WTC11 (cell line): ENCODE data around the gene SGTA. TPM values are rescaled to one million over a fixed set of nuclear protein-coding genes. Genes with fewer than 3 reads are reported as not detected.

Experiments
- ATAC-seq: fragments of 200-7000 bp; cut with Tn5 transposase; 2 replicates; pipeline ENCODE4 v1.10.0; 2021; ENCODE audit warnings: mild to moderate bottlenecking, moderate library complexity
- CTCF ChIA-PET: fragments of 300-600 bp; sonication (Branson Sonifier 250); formaldehyde crosslinking; loops from one replicate; lab custom pipeline; 2021; ENCODE audit warnings: antibody characterized with exemption; lab: Charles Lee
- POLR2A ChIA-PET: fragments of 350-600 bp; sonication (Branson Sonifier 250); formaldehyde crosslinking; loops from one replicate; lab custom pipeline; 2021; ENCODE audit warnings: antibody characterized with exemption; lab: Charles Lee
- DNase-seq: peaks from one replicate; pipeline ENCODE4 v3.0.0; 2021; ENCODE audit warnings: low spot score
- H3K27ac Mint-ChIP-seq: 2 replicates; pipeline ENCODE4 v1.8.0; 2021; ENCODE audit warnings: mixed read lengths
- H3K27me3 Mint-ChIP-seq: 2 replicates; pipeline ENCODE4 v1.8.0; 2021; ENCODE audit warnings: low read depth, mild to moderate bottlenecking, moderate library complexity, mixed read lengths
- H3K36me3 Mint-ChIP-seq: 2 replicates; pipeline ENCODE4 v1.8.0; 2021; ENCODE audit warnings: mixed read lengths
- H3K4me1 Mint-ChIP-seq: 2 replicates; pipeline ENCODE4 v1.8.0; 2022; ENCODE audit warnings: mixed read lengths
- H3K4me3 Mint-ChIP-seq: 2 replicates; pipeline ENCODE4 v1.8.0; 2021; ENCODE audit warnings: mild to moderate bottlenecking, moderate library complexity, mixed read lengths
- H3K9me3 Mint-ChIP-seq: 2 replicates; pipeline ENCODE4 v1.8.0; 2021; ENCODE audit warnings: mixed read lengths
- ATF2 ChIP-seq: sonication (generic); formaldehyde crosslinking; IDR thresholded peaks from 2 replicates; pipeline ENCODE4 v1.8.1; 2022; ENCODE audit warnings: low read depth, missing genetic modification reagents, borderline replicate concordance
- CREB1 ChIP-seq: sonication (generic); formaldehyde crosslinking; IDR thresholded peaks from 2 replicates; pipeline ENCODE4 v1.8.0; 2023; ENCODE audit warnings: mild to moderate bottlenecking, missing genetic modification reagents
- ERG ChIP-seq: fragments of 250-450 bp; sonication (Bioruptor Pico); IDR thresholded peaks from 2 replicates; pipeline ENCODE4 v1.8.0; 2021; ENCODE audit warnings: mild to moderate bottlenecking
- JAZF1 ChIP-seq: fragments of 250-450 bp; sonication (Bioruptor Pico); IDR thresholded peaks from 2 replicates; pipeline ENCODE4 v1.9.0; 2021; ENCODE audit warnings: moderate library complexity, mild to moderate bottlenecking, inconsistent platforms
- MAX ChIP-seq: sonication (generic); formaldehyde crosslinking; IDR thresholded peaks from 2 replicates; pipeline ENCODE4 v1.8.0; 2022; ENCODE audit warnings: mild to moderate bottlenecking, missing genetic modification reagents
- MXD4 ChIP-seq: fragments of 250-450 bp; sonication (Bioruptor Pico); IDR thresholded peaks from 2 replicates; pipeline ENCODE4 v1.8.0; 2021; ENCODE audit warnings: mild to moderate bottlenecking, moderate library complexity, borderline replicate concordance
- NFE2L1 ChIP-seq: sonication (generic); formaldehyde crosslinking; IDR thresholded peaks from 2 replicates; pipeline ENCODE4 v1.8.1; 2023; ENCODE audit warnings: missing genetic modification reagents
- NFYB ChIP-seq: sonication (generic); formaldehyde crosslinking; conservative IDR thresholded peaks from 2 replicates; pipeline ENCODE4 v1.8.0; 2022; ENCODE audit warnings: low read depth, missing genetic modification reagents
- NR1H2 ChIP-seq: sonication (generic); formaldehyde crosslinking; IDR thresholded peaks from 2 replicates; pipeline ENCODE4 v1.9.0; 2021; ENCODE audit warnings: mild to moderate bottlenecking, moderate library complexity, missing genetic modification reagents
- OVOL2 ChIP-seq: fragments of 250-450 bp; sonication (Bioruptor Pico); IDR thresholded peaks from 2 replicates; pipeline ENCODE4 v1.9.0; 2021; ENCODE audit warnings: mild to moderate bottlenecking, borderline replicate concordance
- RELA ChIP-seq: sonication (generic); formaldehyde crosslinking; IDR thresholded peaks from 2 replicates; pipeline ENCODE4 v1.8.1; 2022; ENCODE audit warnings: missing genetic modification reagents, mild to moderate bottlenecking, borderline replicate concordance
- ZNF671 ChIP-seq: fragments of 250-450 bp; sonication (Bioruptor Pico); IDR thresholded peaks from 2 replicates; pipeline ENCODE4 v1.8.0; 2021; ENCODE audit warnings: mild to moderate bottlenecking
- total RNA-seq: library from RNA; stranded (reverse); gene quantifications from 3 replicates; pipeline ENCODE4 v1.2.3, GENCODE V29; 2021
- TF ChIP-seq, protein P1 (sequence below): sonication (generic); formaldehyde crosslinking; IDR thresholded peaks from 2 replicates; pipeline ENCODE4 v1.8.0; 2022; ENCODE audit warnings: mild to moderate bottlenecking, missing genetic modification reagents
- TF ChIP-seq, protein P2 (sequence below): sonication (generic); formaldehyde crosslinking; IDR thresholded peaks from 2 replicates; pipeline ENCODE4 v1.8.0; 2023; ENCODE audit warnings: missing genetic modification reagents
- TF ChIP-seq, protein P3 (sequence below): fragments of 250-450 bp; sonication (Bioruptor Pico); IDR thresholded peaks from 2 replicates; pipeline ENCODE4 v1.9.0; 2021; ENCODE audit warnings: mild to moderate bottlenecking
- TF ChIP-seq, protein P4 (sequence below): sonication (generic); formaldehyde crosslinking; IDR thresholded peaks from 2 replicates; pipeline ENCODE4 v1.8.1; 2023; ENCODE audit warnings: mild to moderate bottlenecking, moderate library complexity, missing genetic modification reagents

SGTA gene
- total RNA-seq, 1 experiment from 2014 or later = 91.2 TPM

- ChIA-PET POLR2A (no interaction called here), CTCF (no interaction called here)
- Mint-ChIP-seq H3K36me3 (peaks cover 12% of the 10 kb centered on the region), H3K4me3 (no peak overlapping the region), H3K27me3 (peaks cover 2% of the 10 kb centered on the region), H3K4me1 (peaks cover 8% of the 10 kb centered on the region), H3K9me3 (peaks cover 12% of the 10 kb centered on the region), H3K27ac (no peak overlapping the region)
- DNase-seq = no peak
- ATAC-seq = no peak
- TF ChIP-seq, protein P1, sequence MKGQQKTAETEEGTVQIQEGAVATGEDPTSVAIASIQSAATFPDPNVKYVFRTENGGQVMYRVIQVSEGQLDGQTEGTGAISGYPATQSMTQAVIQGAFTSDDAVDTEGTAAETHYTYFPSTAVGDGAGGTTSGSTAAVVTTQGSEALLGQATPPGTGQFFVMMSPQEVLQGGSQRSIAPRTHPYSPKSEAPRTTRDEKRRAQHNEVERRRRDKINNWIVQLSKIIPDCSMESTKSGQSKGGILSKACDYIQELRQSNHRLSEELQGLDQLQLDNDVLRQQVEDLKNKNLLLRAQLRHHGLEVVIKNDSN (CRISPR knock-in tag) = no peak
- TF ChIP-seq, protein P2, sequence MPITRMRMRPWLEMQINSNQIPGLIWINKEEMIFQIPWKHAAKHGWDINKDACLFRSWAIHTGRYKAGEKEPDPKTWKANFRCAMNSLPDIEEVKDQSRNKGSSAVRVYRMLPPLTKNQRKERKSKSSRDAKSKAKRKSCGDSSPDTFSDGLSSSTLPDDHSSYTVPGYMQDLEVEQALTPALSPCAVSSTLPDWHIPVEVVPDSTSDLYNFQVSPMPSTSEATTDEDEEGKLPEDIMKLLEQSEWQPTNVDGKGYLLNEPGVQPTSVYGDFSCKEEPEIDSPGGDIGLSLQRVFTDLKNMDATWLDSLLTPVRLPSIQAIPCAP (CRISPR knock-in tag) = no peak
- TF ChIP-seq CREB1 (no peak), OVOL2 (CRISPR knock-in tag) (no peak), ATF2 (CRISPR knock-in tag) (no peak), MAX (CRISPR knock-in tag) (no peak), NFE2L1 (no peak), RELA (CRISPR knock-in tag) (no peak), ZNF671 (no peak), ERG (CRISPR knock-in tag) (no peak), MXD4 (CRISPR knock-in tag) (no peak), JAZF1 (CRISPR knock-in tag) (no peak), NR1H2 (CRISPR knock-in tag) (no peak), NFYB (CRISPR knock-in tag) (no peak)
- TF ChIP-seq, protein P3, sequence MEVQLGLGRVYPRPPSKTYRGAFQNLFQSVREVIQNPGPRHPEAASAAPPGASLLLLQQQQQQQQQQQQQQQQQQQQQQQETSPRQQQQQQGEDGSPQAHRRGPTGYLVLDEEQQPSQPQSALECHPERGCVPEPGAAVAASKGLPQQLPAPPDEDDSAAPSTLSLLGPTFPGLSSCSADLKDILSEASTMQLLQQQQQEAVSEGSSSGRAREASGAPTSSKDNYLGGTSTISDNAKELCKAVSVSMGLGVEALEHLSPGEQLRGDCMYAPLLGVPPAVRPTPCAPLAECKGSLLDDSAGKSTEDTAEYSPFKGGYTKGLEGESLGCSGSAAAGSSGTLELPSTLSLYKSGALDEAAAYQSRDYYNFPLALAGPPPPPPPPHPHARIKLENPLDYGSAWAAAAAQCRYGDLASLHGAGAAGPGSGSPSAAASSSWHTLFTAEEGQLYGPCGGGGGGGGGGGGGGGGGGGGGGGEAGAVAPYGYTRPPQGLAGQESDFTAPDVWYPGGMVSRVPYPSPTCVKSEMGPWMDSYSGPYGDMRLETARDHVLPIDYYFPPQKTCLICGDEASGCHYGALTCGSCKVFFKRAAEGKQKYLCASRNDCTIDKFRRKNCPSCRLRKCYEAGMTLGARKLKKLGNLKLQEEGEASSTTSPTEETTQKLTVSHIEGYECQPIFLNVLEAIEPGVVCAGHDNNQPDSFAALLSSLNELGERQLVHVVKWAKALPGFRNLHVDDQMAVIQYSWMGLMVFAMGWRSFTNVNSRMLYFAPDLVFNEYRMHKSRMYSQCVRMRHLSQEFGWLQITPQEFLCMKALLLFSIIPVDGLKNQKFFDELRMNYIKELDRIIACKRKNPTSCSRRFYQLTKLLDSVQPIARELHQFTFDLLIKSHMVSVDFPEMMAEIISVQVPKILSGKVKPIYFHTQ = no peak
- TF ChIP-seq, protein P4, sequence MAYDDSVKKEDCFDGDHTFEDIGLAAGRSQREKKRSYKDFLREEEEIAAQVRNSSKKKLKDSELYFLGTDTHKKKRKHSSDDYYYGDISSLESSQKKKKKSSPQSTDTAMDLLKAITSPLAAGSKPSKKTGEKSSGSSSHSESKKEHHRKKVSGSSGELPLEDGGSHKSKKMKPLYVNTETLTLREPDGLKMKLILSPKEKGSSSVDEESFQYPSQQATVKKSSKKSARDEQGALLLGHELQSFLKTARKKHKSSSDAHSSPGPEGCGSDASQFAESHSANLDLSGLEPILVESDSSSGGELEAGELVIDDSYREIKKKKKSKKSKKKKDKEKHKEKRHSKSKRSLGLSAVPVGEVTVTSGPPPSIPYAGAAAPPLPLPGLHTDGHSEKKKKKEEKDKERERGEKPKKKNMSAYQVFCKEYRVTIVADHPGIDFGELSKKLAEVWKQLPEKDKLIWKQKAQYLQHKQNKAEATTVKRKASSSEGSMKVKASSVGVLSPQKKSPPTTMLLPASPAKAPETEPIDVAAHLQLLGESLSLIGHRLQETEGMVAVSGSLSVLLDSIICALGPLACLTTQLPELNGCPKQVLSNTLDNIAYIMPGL (CRISPR knock-in tag) = no peak
These were observed 67.4 kb downstream of the SGTA start for GRCh38 chr19:2715470-2716274.
